Measurements from ENCODE around the gene LRRIQ1.
"Not testable (repeated sequence)": the region's sequence is repeated elsewhere in the genome, so short reads cannot be mapped to it uniquely, and the experiment has no call there.

LRRIQ1 gene

DNA sequence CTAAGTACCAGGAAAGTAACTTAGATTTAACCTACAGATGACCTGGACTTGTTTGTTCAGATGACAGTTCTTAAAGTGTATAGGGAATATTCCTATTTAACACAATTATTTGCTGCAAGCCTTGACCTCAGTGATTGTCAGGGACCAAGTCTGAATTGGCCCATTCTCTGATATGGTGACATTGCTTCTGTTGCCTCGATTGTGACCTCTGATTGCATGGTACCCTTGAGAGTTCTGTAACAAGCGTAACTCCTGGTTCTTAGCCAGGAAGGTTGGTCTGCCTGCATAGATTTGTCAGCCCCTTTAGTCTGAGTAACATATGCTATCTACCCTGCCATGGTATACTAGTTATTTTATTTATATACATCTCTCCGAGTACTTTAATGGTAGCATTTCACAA lies 150.1 kb downstream of the LRRIQ1 start:
- no peak for DNase-seq (ENCODE audit: low read depth in 2 of 2)

DNA sequence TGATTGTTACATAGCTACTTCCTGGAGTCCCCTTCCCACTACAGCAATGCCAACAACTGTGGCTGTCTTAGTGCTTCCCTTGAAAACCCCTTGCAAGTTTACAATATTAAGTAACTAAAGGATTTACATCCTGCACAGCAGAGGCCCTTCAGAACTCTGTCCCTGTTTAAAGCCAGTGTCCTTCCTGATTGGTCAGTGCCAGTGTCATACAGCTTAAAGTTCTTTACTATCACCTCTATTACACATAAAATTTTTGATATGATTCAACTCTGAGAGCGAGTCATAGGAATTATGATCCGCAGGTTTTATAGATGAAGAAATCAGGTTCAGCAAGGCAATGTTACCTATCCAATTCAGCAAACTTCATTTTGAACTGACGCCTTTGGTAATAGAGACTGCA lies 152.5 kb downstream of the LRRIQ1 start:
- DNase-seq (ENCODE audit: low read depth in 2 of 2): no peak

DNA sequence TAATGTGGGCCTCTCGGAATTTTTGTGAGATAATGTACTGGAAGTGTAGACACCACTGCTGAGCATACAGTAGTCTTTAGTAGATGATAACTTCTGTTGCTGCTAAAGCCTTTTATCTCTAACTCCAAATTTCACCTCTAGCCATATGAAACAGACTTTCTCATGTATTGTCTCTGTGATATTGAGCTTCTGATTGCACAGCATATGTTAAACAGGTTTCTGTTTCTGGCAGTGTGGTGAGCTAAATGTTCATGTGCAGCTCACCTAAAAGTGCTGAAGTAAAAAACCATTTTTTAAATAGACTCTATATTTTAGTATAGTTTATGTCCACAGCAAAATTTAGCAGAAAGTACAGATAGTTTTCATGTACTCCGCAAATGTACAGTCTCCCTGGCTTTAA lies 154.6 kb downstream of the LRRIQ1 start:
- DNase-seq (ENCODE audit: low read depth in 2 of 2): no peak

DNA sequence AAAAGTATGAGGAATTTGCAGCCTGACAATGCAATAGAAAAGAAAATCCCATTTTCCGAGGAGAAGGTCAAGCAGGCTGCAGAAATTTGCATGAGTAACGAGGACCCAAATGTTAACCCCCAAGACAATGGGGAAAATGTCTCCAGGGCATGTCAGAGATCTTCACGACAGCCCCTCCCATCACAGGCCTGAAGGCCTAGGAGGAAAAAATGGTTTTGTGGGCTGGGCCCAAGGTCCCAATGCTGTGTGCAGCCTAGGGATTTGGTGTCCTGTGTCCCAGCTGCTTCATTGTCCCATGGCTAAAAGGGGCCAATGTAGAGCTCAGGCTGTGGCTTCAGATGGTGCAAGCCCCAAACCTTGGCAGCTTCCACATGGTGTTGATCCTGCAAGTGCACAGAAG lies 167.7 kb downstream of the LRRIQ1 start:
- DNase-seq (ENCODE audit: low read depth in 2 of 2): not testable (repeated sequence)

DNA sequence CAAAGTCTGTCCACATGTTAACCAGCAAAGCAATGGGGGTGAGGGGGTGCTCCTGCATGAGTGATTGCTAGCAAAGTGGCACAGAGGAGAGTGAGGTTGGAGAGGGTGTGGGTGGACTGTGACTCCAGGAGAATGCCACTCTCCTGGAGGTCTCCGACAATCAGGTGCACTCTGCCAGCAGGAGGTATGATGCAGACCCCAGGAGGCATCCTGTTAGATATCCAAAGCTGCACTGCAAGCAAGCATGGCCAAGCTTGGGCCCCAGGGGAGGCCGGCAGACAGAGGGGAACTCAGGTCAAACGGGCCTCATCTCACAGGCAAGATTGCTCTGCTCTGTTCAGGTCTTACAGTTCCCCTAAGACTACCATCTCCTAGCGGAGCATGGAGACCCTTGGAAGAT lies 170.4 kb downstream of the LRRIQ1 start:
- no peak for DNase-seq (ENCODE audit: low read depth in 2 of 2)

DNA sequence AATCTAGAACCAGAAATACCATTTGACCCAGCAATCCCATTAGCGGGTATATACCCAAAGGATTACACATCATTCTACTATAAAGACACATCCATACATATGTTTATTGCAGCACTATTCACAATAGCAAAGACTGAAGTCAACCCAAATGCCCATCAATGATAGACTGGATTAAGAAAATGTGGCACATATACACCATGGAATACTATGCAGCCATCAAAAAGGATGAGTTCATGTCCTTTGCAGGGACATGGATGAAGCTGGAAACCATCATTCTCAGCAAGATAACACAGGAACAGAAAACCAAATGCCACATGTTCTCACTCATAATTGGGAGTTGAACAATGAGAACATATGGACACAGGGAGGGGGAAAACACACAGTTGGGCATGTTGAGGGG lies 188.2 kb downstream of the LRRIQ1 start:
- not testable (repeated sequence) for DNase-seq (ENCODE audit: low read depth in 2 of 2)

DNA sequence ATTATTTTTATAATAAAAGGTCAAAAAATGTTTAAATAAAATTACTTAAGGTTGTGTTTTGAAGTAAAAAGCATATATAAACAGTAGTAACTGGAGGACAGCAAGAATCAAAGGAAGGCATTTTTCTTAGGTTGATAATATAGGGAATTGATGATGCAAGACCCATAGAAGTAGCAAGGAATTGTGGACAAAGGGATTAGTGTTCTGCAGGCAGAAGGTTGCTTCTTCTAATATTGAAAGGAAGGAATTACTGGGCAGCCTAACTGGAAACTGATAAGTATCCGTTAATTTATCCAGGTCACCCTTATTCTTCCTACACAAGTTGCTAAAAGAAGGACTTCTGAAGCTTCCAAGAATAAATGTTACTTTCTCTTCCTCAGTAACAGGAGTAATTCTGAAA lies 189.3 kb downstream of the LRRIQ1 start:
- DNase-seq (ENCODE audit: low read depth in 2 of 2): no peak

DNA sequence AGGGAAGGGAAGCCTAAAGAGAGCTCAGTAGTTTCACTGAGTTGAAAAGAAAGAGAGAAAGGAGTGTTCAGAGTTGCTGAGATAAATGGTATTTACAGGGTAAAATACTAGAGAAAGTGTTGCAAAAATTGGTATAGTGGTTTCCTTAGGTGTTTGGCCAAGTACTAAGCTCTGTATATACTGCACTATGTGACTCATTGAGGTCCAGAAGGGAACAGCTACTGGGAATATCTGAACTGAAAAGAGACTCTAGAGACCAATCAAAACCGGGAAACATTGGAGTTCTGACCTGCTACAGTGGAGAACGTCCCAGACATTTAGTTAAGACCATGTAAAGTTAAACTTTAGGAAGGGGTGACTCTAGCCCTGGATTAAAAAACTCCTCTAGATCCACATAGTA lies 201.2 kb downstream of the LRRIQ1 start:
- DNase-seq (ENCODE audit: low read depth in 2 of 2): no peak

DNA sequence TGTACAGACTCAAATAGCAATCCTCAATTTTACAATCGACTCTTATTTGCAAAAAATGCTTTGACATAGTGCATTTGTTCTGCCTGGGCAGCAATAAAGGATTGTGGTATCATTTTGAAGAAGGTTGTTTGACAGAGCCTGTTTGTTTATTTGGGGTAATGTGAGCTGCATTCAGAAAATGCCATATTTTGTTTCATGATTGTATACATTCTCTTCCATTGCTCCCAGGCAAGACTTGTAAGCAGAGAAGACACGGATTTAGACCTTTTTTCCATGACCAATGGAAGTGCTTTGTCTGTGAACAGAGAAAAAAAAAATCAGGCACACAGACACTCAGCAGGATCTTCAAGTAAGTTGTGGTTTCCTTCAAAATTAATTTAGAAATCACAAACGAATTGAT lies 208.4 kb downstream of the LRRIQ1 start:
- no peak for DNase-seq (ENCODE audit: low read depth in 2 of 2)

DNA sequence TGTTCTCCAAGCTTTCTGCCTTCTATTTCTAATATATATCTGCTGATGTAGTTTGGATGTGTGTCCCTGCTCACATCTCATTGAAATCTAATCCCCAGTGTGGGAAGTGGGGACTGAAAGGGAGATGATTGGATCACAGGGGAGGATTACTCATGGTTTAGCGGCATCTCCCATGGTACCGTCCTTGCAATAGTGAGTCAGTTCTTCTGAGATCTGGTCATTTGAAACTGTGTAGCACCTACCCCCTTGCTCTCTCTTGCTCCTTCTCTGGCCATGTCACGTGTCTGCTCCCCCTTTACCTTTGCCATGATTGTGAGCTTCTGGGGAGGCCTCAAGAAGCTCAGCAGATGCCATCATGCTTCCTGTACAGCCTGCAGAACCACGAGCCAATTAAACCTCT lies 217.7 kb downstream of the LRRIQ1 start:
- DNase-seq (ENCODE audit: low read depth in 2 of 2): no peak

DNA sequence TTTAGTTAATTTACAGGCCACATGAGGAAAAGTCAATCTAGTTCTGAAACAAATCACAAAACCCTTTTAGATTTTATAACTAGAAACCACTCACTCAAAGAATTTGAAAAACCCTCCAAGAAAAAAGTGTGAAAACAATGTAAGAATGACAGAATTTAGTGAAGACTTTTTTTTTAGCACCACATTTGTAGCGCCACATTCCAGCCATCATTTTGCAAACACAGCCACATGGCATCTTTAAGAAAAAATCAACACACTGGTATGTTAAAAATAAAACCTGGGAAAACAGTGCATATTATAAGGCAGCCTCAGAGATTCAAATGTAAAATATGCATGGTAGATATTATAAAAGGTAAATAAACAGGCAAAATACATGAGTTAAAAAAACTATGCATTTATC lies 221.5 kb downstream of the LRRIQ1 start:
- no peak for DNase-seq (ENCODE audit: low read depth in 2 of 2)

DNA sequence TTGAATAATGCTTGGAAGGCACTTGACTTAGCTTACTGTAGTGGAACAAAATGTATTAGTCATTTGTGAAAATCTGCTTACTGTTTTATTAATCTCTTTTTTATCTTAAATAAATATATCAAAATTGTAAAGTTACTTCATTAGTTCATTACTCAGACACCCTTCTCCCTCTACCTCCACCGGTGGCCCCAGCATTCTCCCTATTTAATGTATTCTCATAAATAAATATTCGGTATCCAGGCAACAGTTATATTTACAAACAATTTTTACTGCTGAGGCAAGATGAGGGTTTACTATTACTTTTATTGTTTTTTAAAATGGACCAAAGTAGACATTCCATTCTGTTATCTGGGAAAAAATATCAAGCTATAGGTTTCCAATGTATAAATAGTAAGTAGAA lies 224.3 kb downstream of the LRRIQ1 start:
- no peak for DNase-seq (ENCODE audit: low read depth in 2 of 2)

DNA sequence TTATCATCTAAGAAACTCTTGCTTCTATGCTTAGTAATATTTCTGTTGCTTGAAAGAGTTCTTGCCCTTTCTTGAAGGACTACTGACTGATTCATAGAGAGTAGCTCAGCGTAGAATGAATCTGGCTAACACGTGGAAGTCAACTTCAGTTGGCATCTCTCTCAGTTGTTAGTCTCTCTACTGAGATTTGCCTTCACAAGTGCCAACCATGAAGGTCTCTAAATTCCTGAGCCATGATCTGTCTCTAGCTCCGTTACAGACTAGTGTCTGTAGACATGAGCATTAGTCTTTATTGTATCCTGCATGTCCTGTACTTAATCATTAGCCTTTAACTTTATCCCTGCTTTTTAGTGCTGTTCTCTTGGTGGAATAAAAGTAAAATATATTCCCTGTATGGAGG lies 224.7 kb downstream of the LRRIQ1 start:
- no peak for DNase-seq (ENCODE audit: low read depth in 2 of 2)

DNA sequence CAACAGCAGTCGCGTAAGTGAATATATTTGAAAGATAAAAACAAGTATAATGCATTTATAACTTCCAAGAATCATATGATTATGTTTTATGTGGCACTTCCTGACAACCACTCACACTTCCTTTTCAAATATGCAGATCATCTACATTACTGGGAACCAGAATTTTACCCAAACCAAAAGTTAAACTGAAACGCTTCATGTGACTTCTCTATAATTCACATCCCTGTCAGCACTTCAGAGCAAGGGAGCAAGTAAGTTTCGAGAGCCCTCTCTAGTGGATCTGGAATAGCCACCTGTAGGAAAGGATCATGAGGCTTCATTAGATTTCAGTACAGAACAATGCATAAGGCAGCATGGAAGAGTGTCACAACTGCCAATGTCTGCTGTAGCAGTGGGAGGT lies 230.2 kb downstream of the LRRIQ1 start:
- DNase-seq (ENCODE audit: low read depth in 2 of 2): no peak

DNA sequence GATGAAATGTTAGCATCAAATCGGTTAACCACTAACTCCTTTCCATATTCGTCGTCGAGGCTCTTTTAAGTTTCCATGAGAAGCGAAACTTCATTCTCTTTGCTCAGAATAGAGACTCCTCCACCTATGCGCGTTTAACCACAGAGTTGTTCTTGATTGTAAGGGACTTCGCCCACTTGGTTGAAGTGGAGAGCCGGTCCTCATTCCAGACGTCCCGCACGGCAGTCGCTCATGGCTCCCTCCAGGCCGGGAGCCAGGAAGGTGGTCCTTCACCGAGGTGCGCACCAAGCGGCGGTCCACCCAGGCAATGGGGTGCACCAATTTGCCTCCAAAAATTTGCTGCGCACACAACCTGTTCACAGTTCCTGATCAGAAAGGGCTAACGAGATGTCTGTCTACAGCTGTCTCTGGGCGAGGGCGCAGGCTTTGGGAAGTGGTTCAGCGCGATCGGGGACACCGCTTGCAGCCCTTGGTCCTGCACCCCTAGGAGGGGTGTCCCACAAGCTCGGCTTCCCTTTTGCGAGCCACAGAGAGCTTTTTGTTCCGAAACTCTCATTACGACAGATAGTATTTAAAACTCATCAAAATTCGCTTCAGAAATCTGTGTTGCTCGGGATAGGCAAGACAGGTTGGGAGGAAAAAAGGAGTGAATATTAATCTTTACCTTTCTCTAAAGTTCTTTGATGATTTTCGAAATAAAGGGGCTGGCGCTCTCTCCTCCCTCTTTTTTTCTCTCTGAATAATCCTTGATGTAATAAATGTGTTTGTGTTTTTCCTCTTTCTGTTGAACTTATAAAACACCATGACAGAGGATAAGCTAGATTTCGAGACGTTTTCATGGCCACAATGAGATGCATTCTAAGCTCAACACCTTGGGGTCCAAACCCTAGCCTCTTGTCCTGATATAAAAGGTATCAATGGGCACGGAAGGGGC lies 237.5 kb downstream of the LRRIQ1 start:
- no peak for DNase-seq (ENCODE audit: low read depth in 2 of 2)

DNA sequence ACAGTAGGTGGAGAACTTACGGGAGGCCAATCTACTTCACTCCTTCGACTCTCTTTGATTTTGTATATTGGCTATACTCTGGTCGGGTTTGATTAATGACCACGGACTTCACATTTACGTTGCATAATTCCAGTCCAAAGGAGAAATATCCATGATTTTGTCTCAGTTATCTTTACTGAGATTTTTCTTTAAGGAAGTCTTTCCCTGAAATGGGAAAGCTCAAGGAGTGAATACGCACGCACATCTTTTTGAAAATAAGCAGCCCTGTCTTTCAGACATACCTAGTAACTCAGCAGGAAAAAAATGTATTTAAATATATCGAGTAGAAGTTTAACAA lies 238.1 kb downstream of the LRRIQ1 start:
- no peak for DNase-seq (ENCODE audit: low read depth in 2 of 2)

DNA sequence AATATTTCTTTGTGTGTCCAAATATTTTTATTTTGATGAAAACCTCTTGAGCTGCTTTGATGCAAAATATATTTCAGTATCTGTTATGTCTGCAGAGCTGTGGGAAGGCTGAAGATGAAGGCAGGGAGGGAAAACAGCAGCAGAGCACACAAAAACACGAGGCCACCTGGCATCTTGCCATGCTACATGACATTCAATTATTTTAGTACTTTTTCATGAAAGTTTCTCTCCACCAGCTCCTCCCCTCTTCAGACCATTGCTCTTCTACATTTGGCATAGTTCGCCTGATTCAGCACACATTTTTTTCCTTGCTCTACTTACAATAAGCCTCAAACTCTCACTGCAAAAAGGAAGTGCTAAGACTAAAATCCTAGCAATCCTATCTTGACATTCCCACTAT lies 239.2 kb downstream of the LRRIQ1 start:
- DNase-seq (ENCODE audit: low read depth in 2 of 2): no peak

DNA sequence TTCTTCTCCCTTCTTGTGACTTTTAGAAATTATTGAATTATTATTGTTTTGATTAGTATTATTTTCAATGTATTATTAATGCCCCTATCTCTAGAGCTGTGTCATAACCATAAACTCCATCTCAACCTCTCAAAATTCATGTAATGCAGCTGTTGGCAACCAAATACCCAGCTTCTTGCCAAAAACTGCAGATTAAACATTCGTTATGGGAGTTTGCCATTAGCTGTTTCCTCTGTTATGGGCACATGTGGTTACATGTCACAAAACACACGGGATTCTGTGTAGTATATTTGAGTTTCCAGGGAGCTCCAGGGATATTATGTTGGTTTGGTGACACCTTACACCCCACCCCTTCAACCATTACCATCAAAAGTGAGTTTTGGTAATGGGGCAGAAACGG lies 241.0 kb downstream of the LRRIQ1 start:
- DNase-seq (ENCODE audit: low read depth in 2 of 2): no peak

DNA sequence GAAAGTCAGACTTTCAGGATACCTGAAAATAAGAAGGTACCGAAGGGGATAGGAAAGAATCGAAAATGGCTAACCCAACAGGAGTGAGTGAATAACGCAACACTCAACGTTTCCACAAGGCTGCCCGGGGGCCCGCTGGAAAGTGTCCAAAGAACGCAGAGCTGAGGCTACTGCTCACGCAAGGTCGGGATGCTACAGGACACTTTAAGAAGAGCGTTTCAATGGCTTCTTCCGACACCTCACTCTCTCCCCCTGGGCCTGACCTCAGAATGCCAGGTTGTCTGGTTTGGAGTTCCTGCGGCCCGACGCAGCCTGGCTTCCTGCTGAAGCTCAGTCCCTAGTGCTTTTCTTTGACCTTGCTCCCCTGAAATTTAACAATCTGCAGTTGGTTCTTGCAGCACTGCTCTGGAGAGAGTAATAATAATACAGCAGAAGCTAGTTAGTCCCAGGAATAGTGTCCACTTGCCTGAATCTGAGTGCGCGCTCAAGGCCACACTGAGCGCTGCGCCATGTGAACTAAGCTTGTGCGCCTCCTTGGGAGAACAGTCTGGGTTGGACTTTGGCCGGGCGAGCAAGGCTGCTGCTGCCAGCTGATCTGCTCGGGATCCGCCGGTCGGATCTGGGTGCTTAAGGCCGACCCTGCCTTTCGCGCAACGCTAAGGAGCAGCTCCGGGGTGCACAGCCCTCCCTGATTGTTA lies 241.9 kb downstream of the LRRIQ1 start:
- no peak for DNase-seq (ENCODE audit: low read depth in 2 of 2)

DNA sequence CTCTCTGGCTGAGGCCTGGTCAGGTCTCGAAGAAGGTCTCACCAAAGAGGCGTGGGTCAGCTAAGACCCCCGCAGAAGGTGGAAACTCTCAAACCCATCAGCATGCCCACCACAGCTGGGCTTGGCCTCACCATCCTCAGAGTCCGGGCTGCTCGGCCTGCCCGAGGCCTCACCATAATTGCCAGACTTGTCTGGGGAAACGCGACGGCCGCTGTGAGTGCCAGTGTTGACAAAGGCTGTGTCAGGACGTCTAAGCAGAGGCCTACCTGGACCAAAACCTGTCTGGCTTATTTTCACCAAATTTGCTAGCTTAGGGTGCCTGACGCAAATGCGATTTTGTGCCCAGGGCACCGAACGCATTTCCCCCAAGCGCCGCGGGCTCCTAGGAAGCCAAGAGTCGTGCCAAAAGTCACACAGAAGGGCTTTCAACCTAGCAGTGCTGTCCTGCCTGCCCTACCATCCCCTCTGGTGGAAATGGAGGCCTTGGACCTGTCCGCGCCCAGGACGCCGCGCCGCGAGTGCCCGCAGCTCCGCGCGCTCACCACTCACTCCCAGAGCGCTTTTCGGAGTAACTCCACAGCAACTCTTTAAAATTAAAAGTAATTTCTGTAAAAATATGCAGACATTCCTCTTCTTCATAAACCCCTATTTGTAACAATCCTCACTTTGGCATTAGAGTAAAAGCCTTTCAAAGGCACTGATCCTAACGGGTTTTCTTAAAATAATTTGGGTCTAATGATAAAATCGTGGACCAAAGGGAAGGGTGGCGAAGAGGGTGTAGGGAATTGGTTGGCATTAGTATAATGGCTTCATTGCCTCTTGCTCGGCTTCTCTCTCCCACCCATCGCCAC lies 242.7 kb downstream of the LRRIQ1 start:
- DNase-seq (ENCODE audit: low read depth in 2 of 2): no peak

DNA sequence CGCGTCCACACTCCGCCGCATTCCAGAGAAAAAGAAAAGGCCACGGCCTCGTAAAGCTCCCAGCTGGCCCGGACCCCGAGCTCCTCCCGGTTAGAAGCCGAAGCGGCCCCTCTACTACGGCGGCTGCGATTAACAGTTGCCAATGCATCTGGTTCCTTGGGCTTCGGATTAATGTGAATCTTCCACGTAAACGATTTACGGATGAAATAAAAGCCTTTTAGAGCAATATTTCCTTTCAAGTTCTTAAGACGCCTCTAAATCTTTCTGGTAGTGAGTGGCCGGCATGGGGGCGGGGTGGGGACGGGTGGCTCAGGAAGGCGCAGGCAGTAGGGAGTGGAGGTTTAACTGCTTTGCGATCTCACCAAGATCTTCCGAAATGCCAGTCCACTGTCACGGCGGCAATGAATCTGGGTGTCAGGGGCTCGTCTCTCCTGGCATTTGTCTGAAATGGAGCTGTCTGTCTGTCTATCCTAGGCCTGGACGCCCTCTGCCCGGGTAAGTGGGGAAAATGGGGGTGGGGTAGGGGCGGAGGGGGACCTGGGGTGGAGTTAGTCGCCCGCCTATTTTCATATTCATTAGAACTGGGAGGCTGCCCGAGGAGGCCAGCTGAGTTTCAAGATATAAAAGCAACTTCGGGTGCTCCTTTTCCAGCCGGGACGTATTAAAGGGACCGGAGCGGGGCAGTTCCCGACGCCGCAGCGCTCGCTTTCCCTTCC lies 243.5 kb downstream of the LRRIQ1 start:
- no peak for DNase-seq (ENCODE audit: low read depth in 2 of 2)

All from stimulated activated CD8-positive, alpha-beta memory T cell treated with anti-CD3 and anti-CD28 coated beads, Interleukin-2, amount 100 ng/mL, for 1 hour (primary cell).